Measurements from ENCODE around the gene GPRC5C. TPM values are rescaled to one million over a fixed set of nuclear protein-coding genes. Genes with fewer than 3 reads are reported as not detected.

The GPRC5C gene
- total RNA-seq, 1 donor, result 2.9 TPM

DNA sequence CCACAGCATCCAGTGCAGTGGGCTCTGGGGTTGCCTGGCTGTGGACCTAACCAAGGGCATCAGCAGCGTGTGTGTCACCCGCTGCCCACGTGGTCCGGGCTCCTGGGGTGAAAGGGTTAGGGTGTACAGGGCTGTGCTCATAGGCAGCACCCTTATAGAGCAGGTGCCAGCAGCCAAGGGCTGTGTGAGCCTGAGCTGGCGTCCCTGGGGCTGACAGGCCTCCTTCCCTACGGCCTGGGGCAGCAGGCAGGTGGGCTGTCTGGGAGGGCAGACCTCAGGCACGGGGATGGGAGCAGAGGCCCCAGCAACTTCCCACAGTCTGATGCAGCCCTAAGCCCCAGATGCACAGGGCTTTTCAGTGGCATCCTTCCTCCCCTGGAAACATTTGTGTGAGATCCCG is 48.4 kb downstream of the GPRC5C start:
- no peaks in the 10 kb centered on the region for H3K36me3 ChIP-seq (ENCODE audit: insufficient read depth, low read length)
- H3K79me2 ChIP-seq (ENCODE audit: insufficient read depth, low read length), result no peaks in the 10 kb centered on the region
- H3K27me3 ChIP-seq (ENCODE audit: insufficient read depth, low read length), result no peaks in the 10 kb centered on the region
- no peak overlapping the region for H3K4me2 ChIP-seq (ENCODE audit: insufficient read depth, low read length)
- TF ChIP-seq, protein P1, sequence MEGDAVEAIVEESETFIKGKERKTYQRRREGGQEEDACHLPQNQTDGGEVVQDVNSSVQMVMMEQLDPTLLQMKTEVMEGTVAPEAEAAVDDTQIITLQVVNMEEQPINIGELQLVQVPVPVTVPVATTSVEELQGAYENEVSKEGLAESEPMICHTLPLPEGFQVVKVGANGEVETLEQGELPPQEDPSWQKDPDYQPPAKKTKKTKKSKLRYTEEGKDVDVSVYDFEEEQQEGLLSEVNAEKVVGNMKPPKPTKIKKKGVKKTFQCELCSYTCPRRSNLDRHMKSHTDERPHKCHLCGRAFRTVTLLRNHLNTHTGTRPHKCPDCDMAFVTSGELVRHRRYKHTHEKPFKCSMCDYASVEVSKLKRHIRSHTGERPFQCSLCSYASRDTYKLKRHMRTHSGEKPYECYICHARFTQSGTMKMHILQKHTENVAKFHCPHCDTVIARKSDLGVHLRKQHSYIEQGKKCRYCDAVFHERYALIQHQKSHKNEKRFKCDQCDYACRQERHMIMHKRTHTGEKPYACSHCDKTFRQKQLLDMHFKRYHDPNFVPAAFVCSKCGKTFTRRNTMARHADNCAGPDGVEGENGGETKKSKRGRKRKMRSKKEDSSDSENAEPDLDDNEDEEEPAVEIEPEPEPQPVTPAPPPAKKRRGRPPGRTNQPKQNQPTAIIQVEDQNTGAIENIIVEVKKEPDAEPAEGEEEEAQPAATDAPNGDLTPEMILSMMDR (IDR thresholded peaks at IDR 0.05; ENCODE audit: extremely low read depth, low read depth, low read length), result no peak
- no peaks in the 10 kb centered on the region for H4K20me1 ChIP-seq (ENCODE audit: insufficient read depth, low read length)
- H3K4me3 ChIP-seq (ENCODE audit: insufficient read depth, low read length), result no peak overlapping the region
- no peaks in the 10 kb centered on the region for H3K4me1 ChIP-seq (ENCODE audit: insufficient read depth, low read length)
- DNase-seq (ENCODE audit: insufficient read length, low spot score, missing footprints), result no peak
- H3K9me3 ChIP-seq (ENCODE audit: low read depth, low read length), result no peaks in the 10 kb centered on the region
- no peak overlapping the region for H3K27ac ChIP-seq (ENCODE audit: low read depth, low read length)
- no peak overlapping the region for H2AFZ ChIP-seq (ENCODE audit: low read length)

DNA sequence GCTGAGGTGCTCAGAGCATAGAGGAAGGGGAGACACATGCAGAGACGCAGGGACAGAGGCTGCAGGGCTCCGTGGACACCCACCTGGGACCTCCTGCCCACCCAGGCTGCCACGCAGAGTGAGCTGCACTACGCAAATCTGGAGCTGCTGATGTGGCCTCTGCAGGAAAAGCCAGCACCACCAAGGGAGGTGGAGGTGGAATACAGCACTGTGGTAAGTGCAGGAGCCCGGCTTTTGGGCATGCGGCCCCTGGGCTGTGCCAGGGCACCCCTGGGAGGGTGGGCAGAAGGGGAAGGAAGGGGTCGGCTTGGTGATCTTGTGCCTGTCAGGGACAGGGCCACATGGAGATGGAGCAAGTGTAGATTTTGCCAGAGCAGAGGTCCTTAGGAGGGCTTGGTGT is 49.7 kb downstream of the GPRC5C start:
- H3K79me2 ChIP-seq (ENCODE audit: insufficient read depth, low read length), result no peaks in the 10 kb centered on the region
- H4K20me1 ChIP-seq (ENCODE audit: insufficient read depth, low read length), result no peaks in the 10 kb centered on the region
- DNase-seq (ENCODE audit: insufficient read length, low spot score, missing footprints), result no peak
- H2AFZ ChIP-seq (ENCODE audit: low read length), result no peak overlapping the region
- H3K27ac ChIP-seq (ENCODE audit: low read depth, low read length), result no peak overlapping the region
- no peaks in the 10 kb centered on the region for H3K9me3 ChIP-seq (ENCODE audit: low read depth, low read length)
- H3K4me3 ChIP-seq (ENCODE audit: insufficient read depth, low read length), result no peak overlapping the region
- H3K36me3 ChIP-seq (ENCODE audit: insufficient read depth, low read length), result no peaks in the 10 kb centered on the region
- TF ChIP-seq, protein P1 (IDR thresholded peaks at IDR 0.05; ENCODE audit: extremely low read depth, low read depth, low read length), result no peak
- no peaks in the 10 kb centered on the region for H3K4me1 ChIP-seq (ENCODE audit: insufficient read depth, low read length)
- no peak overlapping the region for H3K4me2 ChIP-seq (ENCODE audit: insufficient read depth, low read length)
- no peaks in the 10 kb centered on the region for H3K27me3 ChIP-seq (ENCODE audit: insufficient read depth, low read length)

DNA sequence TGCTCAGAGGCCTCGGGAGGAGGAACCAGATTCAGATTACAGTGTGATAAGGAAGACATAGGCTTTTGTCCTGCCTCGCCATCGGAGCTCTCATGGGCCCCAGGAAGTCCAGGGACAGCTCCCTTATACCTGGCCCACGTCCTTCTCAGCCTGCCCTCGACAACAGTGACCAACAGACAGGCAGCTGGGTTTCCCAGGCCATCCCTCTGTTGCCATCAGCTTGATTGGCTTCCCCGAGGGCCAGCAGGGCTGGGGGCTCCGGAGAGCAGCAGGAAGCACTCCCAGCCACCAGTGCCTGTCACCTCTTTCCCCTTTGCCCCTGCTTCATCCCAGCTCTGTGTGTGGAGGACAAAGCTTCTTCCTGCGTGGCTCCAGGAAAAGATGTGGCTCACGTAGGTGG is 52.2 kb downstream of the GPRC5C start:
- H4K20me1 ChIP-seq (ENCODE audit: insufficient read depth, low read length), result no peaks in the 10 kb centered on the region
- TF ChIP-seq, protein P1 (IDR thresholded peaks at IDR 0.05; ENCODE audit: extremely low read depth, low read depth, low read length), result no peak

DNA sequence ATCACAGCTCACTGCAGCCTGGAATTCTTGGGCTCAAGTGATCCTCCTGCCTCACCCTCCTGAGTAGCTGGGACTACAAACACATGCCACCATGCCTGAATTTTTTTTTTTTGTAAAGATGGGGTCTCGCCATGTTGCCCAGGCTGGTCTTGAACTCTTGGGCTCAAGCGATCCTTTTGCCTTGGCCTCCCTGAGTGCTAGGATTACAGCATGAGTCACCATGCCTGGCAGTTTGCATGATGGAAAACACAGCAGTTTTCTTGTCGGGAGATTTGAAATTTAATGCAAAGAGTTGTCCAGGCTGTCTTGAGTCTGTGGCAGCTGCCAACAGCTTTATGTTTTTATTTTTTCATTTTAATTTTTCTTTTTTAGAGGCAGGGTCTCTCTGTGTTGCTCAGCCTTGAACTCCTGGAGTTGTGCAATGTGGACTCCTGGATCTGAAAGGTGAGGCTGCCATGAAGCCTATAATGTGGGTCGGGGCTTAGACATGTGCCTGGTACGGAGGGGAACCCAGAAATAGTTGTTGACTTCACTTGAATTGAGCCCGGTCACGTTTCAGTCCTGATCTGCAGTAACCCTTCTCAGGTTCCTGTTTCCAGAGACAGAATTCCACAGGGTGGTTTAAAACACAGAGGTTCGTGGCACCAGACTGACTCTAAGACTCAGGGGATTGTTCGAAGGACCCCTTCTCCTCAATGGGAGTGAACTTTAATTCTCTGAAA is 53.3 kb downstream of the GPRC5C start:
- H3K4me1 ChIP-seq (ENCODE audit: insufficient read depth, low read length), result no peaks in the 10 kb centered on the region
- H3K4me3 ChIP-seq (ENCODE audit: insufficient read depth, low read length), result no peak overlapping the region
- no peaks in the 10 kb centered on the region for H3K9me3 ChIP-seq (ENCODE audit: low read depth, low read length)
- no peaks in the 10 kb centered on the region for H3K36me3 ChIP-seq (ENCODE audit: insufficient read depth, low read length)
- H3K27ac ChIP-seq (ENCODE audit: low read depth, low read length), result no peak overlapping the region
- no peaks in the 10 kb centered on the region for H3K79me2 ChIP-seq (ENCODE audit: insufficient read depth, low read length)
- TF ChIP-seq, protein P1 (IDR thresholded peaks at IDR 0.05; ENCODE audit: extremely low read depth, low read depth, low read length), result no peak
- DNase-seq (ENCODE audit: insufficient read length, low spot score, missing footprints), result no peak
- H3K4me2 ChIP-seq (ENCODE audit: insufficient read depth, low read length), result no peak overlapping the region
- H4K20me1 ChIP-seq (ENCODE audit: insufficient read depth, low read length), result no peaks in the 10 kb centered on the region
- no peak overlapping the region for H2AFZ ChIP-seq (ENCODE audit: low read length)
- no peaks in the 10 kb centered on the region for H3K27me3 ChIP-seq (ENCODE audit: insufficient read depth, low read length)

More for the DNA sequence above, 52.2 kb downstream of the GPRC5C start:
- Histone ChIP-seq H3K27ac (ENCODE audit: low read depth, low read length) (no peak overlapping the region), H3K4me3 (ENCODE audit: insufficient read depth, low read length) (no peak overlapping the region), H3K27me3 (ENCODE audit: insufficient read depth, low read length) (no peaks in the 10 kb centered on the region), H3K4me2 (ENCODE audit: insufficient read depth, low read length) (no peak overlapping the region), H3K79me2 (ENCODE audit: insufficient read depth, low read length) (no peaks in the 10 kb centered on the region), H3K36me3 (ENCODE audit: insufficient read depth, low read length) (no peaks in the 10 kb centered on the region), H3K4me1 (ENCODE audit: insufficient read depth, low read length) (no peaks in the 10 kb centered on the region), H2AFZ (ENCODE audit: low read length) (no peak overlapping the region), H3K9me3 (ENCODE audit: low read depth, low read length) (no peaks in the 10 kb centered on the region)
- DNase-seq (ENCODE audit: insufficient read length, low spot score, missing footprints), result no peak
